Endothelial cell (in vitro differentiated cells): ENCODE measurements around the gene SYNDIG1. TPM values are rescaled to one million over a fixed set of nuclear protein-coding genes. Genes with fewer than 3 reads are reported as not detected.

ENCODE experiments used
- DNase-seq: peaks from one replicate; pipeline ENCODE4 v3.0.0; 2021; ENCODE audit warnings: low spot score
- H3K27ac Mint-ChIP-seq: one replicate; pipeline ENCODE4 v1.8.0; 2021; ENCODE audit warnings: mixed read lengths, inconsistent platforms; ENCODE audit not compliant: unreplicated experiment
- H3K27me3 Mint-ChIP-seq: one replicate; pipeline ENCODE4 v1.8.0; 2021; ENCODE audit warnings: mild to moderate bottlenecking, moderate library complexity, mixed read lengths, inconsistent platforms; ENCODE audit not compliant: unreplicated experiment
- H3K36me3 Mint-ChIP-seq: one replicate; pipeline ENCODE4 v1.8.0; 2021; ENCODE audit warnings: mild to moderate bottlenecking, low read depth, mixed read lengths, inconsistent platforms; ENCODE audit not compliant: unreplicated experiment
- H3K4me1 Mint-ChIP-seq: one replicate; pipeline ENCODE4 v1.8.0; 2021; ENCODE audit warnings: mild to moderate bottlenecking, mixed read lengths, inconsistent platforms; ENCODE audit not compliant: unreplicated experiment
- H3K4me3 Mint-ChIP-seq: one replicate; pipeline ENCODE4 v1.8.0; 2021; ENCODE audit warnings: mild to moderate bottlenecking, mixed read lengths, inconsistent platforms; ENCODE audit not compliant: unreplicated experiment
- H3K9me3 Mint-ChIP-seq: one replicate; pipeline ENCODE4 v1.8.0; 2021; ENCODE audit warnings: mixed read lengths, inconsistent platforms; ENCODE audit not compliant: unreplicated experiment
- CTCF ChIP-seq: fragments of 200-600 bp; sonication (generic); IDR thresholded peaks from one replicate; pipeline ENCODE4 v1.5.0; 2021; ENCODE audit warnings: antibody characterized with exemption; ENCODE audit not compliant: unreplicated experiment
- total RNA-seq: library from RNA; stranded (reverse); fragmentation: NEBNext Ultra II Directional; extraction: Animal tissue kit (Norgen Biotek cat#: 25700); gene quantifications from one replicate; pipeline ENCODE4 v1.2.1, GENCODE V29; 2021; ENCODE audit not compliant: unreplicated experiment

Gene SYNDIG1
- total RNA-seq, 1 donor from 2014 or later, result 8.1 TPM

GRCh38 chr20:24700166-24700860 lies 230.9 kb downstream of the SYNDIG1 start:
- Mint-ChIP-seq H3K27ac (no peak overlapping the region), H3K9me3 (no peaks in the 10 kb centered on the region), H3K27me3 (peaks cover 21% of the 10 kb centered on the region), H3K36me3 (peaks cover 4% of the 10 kb centered on the region), H3K4me3 (no peak overlapping the region), H3K4me1 (no peaks in the 10 kb centered on the region)
- no peak for TF ChIP-seq CTCF
- DNase-seq, result no peak

GRCh38 chr20:24701027-24701426 lies 231.6 kb downstream of the SYNDIG1 start:
- no peak for DNase-seq
- Mint-ChIP-seq H3K4me3 (no peak overlapping the region), H3K27me3 (peaks cover 16% of the 10 kb centered on the region), H3K36me3 (peaks cover 4% of the 10 kb centered on the region), H3K4me1 (no peaks in the 10 kb centered on the region), H3K27ac (no peak overlapping the region), H3K9me3 (no peaks in the 10 kb centered on the region)
- no peak for TF ChIP-seq CTCF

- TF ChIP-seq CTCF, result no peak
- H3K36me3 Mint-ChIP-seq, result peaks cover 4% of the 10 kb centered on the region
- H3K4me3 Mint-ChIP-seq, result no peak overlapping the region
Measured at GRCh38 chr20:24701668-24702067, 232.2 kb downstream of the SYNDIG1 start.

GRCh38 chr20:24702501-24703283 lies 233.3 kb downstream of the SYNDIG1 start:
- H3K4me1 Mint-ChIP-seq, result peaks cover 4% of the 10 kb centered on the region
- no peak for DNase-seq

More at GRCh38 chr20:24701668-24702067, 232.2 kb downstream of the SYNDIG1 start:
- Mint-ChIP-seq H3K4me1 (no peaks in the 10 kb centered on the region), H3K9me3 (no peaks in the 10 kb centered on the region), H3K27ac (no peak overlapping the region), H3K27me3 (peaks cover 12% of the 10 kb centered on the region)
- DNase-seq, result no peak

More at GRCh38 chr20:24702501-24703283, 233.3 kb downstream of the SYNDIG1 start:
- no peak overlapping the region for H3K27ac Mint-ChIP-seq
- TF ChIP-seq CTCF, result no peak
- peaks cover 10% of the 10 kb centered on the region for H3K27me3 Mint-ChIP-seq
- H3K36me3 Mint-ChIP-seq, result peaks cover 4% of the 10 kb centered on the region
- H3K9me3 Mint-ChIP-seq, result no peaks in the 10 kb centered on the region
- no peak overlapping the region for H3K4me3 Mint-ChIP-seq
